Measurements from ENCODE around the gene MYPN. TPM values are rescaled to one million over a fixed set of nuclear protein-coding genes. Genes with fewer than 3 reads are reported as not detected.
"Not testable (repeated sequence)": the region's sequence is repeated elsewhere in the genome, so short reads cannot be mapped to it uniquely, and the experiment has no call there.

Gene MYPN
- total RNA-seq, 2 donors from 2014 or later, result not detected

- H3K36me3 Mint-ChIP-seq (ENCODE audit: low read depth), result peaks cover 3% of the 10 kb centered on the region
- no peak overlapping the region for H3K4me3 Mint-ChIP-seq
- no peaks in the 10 kb centered on the region for H3K4me1 Mint-ChIP-seq
- peaks cover 8% of the 10 kb centered on the region for H3K27me3 Mint-ChIP-seq
- no peak for DNase-seq
- no peaks in the 10 kb centered on the region for H3K9me3 ChIP-seq (ENCODE audit: control insufficient read depth, low read length, poor library complexity, severe bottlenecking)
- no peak for ATAC-seq
- no peak overlapping the region for H3K27ac Mint-ChIP-seq
Measured at GRCh38 chr10:68171539-68172080, 62.3 kb downstream of the MYPN start.

- peaks cover 15% of the 10 kb centered on the region for H3K27me3 Mint-ChIP-seq
- ATAC-seq, result no peak
- H3K27ac Mint-ChIP-seq, result no peak overlapping the region
Measured at GRCh38 chr10:68172324-68172723, 63.0 kb downstream of the MYPN start.

GRCh38 chr10:68175949-68176348, 66.7 kb downstream of the MYPN start:
- no peaks in the 10 kb centered on the region for H3K9me3 ChIP-seq (ENCODE audit: control insufficient read depth, low read length, poor library complexity, severe bottlenecking)
- no peak overlapping the region for H3K27ac Mint-ChIP-seq
- no peaks in the 10 kb centered on the region for H3K4me1 Mint-ChIP-seq
- H3K4me3 Mint-ChIP-seq, result no peak overlapping the region
- peaks cover 15% of the 10 kb centered on the region for H3K27me3 Mint-ChIP-seq
- DNase-seq (no peak), ATAC-seq (no peak)
- H3K36me3 Mint-ChIP-seq (ENCODE audit: low read depth), result peaks cover 2% of the 10 kb centered on the region

More at GRCh38 chr10:68172324-68172723, 63.0 kb downstream of the MYPN start:
- Mint-ChIP-seq H3K4me1 (no peaks in the 10 kb centered on the region), H3K36me3 (ENCODE audit: low read depth) (peaks cover 3% of the 10 kb centered on the region), H3K4me3 (no peak overlapping the region)
- H3K9me3 ChIP-seq (ENCODE audit: control insufficient read depth, low read length, poor library complexity, severe bottlenecking), result no peaks in the 10 kb centered on the region
- no peak for DNase-seq

GRCh38 chr10:68176797-68177196, 67.5 kb downstream of the MYPN start:
- ATAC-seq (no peak), DNase-seq (no peak)
- no peaks in the 10 kb centered on the region for H3K9me3 ChIP-seq (ENCODE audit: control insufficient read depth, low read length, poor library complexity, severe bottlenecking)
- Mint-ChIP-seq H3K27me3 (peaks cover 15% of the 10 kb centered on the region), H3K4me3 (no peak overlapping the region), H3K27ac (no peak overlapping the region), H3K4me1 (no peaks in the 10 kb centered on the region), H3K36me3 (ENCODE audit: low read depth) (peaks cover 2% of the 10 kb centered on the region)

- Mint-ChIP-seq H3K27me3 (peaks cover 15% of the 10 kb centered on the region), H3K36me3 (ENCODE audit: low read depth) (peaks cover 2% of the 10 kb centered on the region), H3K27ac (no peak overlapping the region), H3K4me3 (no peak overlapping the region), H3K4me1 (no peaks in the 10 kb centered on the region)
- no peak for DNase-seq
- no peaks in the 10 kb centered on the region for H3K9me3 ChIP-seq (ENCODE audit: control insufficient read depth, low read length, poor library complexity, severe bottlenecking)
- ATAC-seq, result no peak
Measured at GRCh38 chr10:68178592-68178991, 69.3 kb downstream of the MYPN start.

GRCh38 chr10:68179016-68179415, 69.7 kb downstream of the MYPN start:
- H3K4me1 Mint-ChIP-seq, result no peaks in the 10 kb centered on the region
- peaks cover 15% of the 10 kb centered on the region for H3K27me3 Mint-ChIP-seq
- H3K4me3 Mint-ChIP-seq, result no peak overlapping the region
- no peaks in the 10 kb centered on the region for H3K9me3 ChIP-seq (ENCODE audit: control insufficient read depth, low read length, poor library complexity, severe bottlenecking)
- H3K36me3 Mint-ChIP-seq (ENCODE audit: low read depth), result no peaks in the 10 kb centered on the region
- DNase-seq (no peak), ATAC-seq (no peak)
- H3K27ac Mint-ChIP-seq, result no peak overlapping the region

- Mint-ChIP-seq H3K36me3 (ENCODE audit: low read depth) (no peaks in the 10 kb centered on the region), H3K4me3 (no peak overlapping the region), H3K27me3 (peaks cover 17% of the 10 kb centered on the region), H3K4me1 (no peaks in the 10 kb centered on the region), H3K27ac (no peak overlapping the region)
- DNase-seq (no peak), ATAC-seq (no peak)
- no peaks in the 10 kb centered on the region for H3K9me3 ChIP-seq (ENCODE audit: control insufficient read depth, low read length, poor library complexity, severe bottlenecking)
Measured at GRCh38 chr10:68180490-68180889, 71.2 kb downstream of the MYPN start.

GRCh38 chr10:68184546-68184945, 75.3 kb downstream of the MYPN start:
- Mint-ChIP-seq H3K27ac (no peak overlapping the region), H3K4me1 (no peaks in the 10 kb centered on the region), H3K27me3 (peaks cover 36% of the 10 kb centered on the region), H3K4me3 (no peak overlapping the region), H3K36me3 (ENCODE audit: low read depth) (peaks cover 2% of the 10 kb centered on the region)
- H3K9me3 ChIP-seq (ENCODE audit: control insufficient read depth, low read length, poor library complexity, severe bottlenecking), result no peaks in the 10 kb centered on the region
- no peak for DNase-seq
- ATAC-seq, result no peak

- ATAC-seq (no peak), DNase-seq (no peak)
- peaks cover 2% of the 10 kb centered on the region for H3K36me3 Mint-ChIP-seq (ENCODE audit: low read depth)
- peaks cover 41% of the 10 kb centered on the region for H3K27me3 Mint-ChIP-seq
- no peaks in the 10 kb centered on the region for H3K4me1 Mint-ChIP-seq
- no peak overlapping the region for H3K4me3 Mint-ChIP-seq
- no peaks in the 10 kb centered on the region for H3K9me3 ChIP-seq (ENCODE audit: control insufficient read depth, low read length, poor library complexity, severe bottlenecking)
- no peak overlapping the region for H3K27ac Mint-ChIP-seq
Measured at GRCh38 chr10:68185085-68185484, 75.8 kb downstream of the MYPN start.

- Mint-ChIP-seq H3K36me3 (ENCODE audit: low read depth) (peaks cover 2% of the 10 kb centered on the region), H3K27ac (no peak overlapping the region), H3K4me3 (no peak overlapping the region), H3K27me3 (peaks cover 47% of the 10 kb centered on the region), H3K4me1 (no peaks in the 10 kb centered on the region)
- DNase-seq (no peak), ATAC-seq (no peak)
- H3K9me3 ChIP-seq (ENCODE audit: control insufficient read depth, low read length, poor library complexity, severe bottlenecking), result no peaks in the 10 kb centered on the region
Measured at GRCh38 chr10:68188835-68189234, 79.5 kb downstream of the MYPN start.

- Mint-ChIP-seq H3K27me3 (peaks cover 32% of the 10 kb centered on the region), H3K4me1 (no peaks in the 10 kb centered on the region), H3K4me3 (no peak overlapping the region), H3K36me3 (ENCODE audit: low read depth) (peaks cover 2% of the 10 kb centered on the region), H3K27ac (no peak overlapping the region)
- ATAC-seq (no peak), DNase-seq (no peak)
- no peaks in the 10 kb centered on the region for H3K9me3 ChIP-seq (ENCODE audit: control insufficient read depth, low read length, poor library complexity, severe bottlenecking)
Measured at GRCh38 chr10:68192113-68192512, 82.8 kb downstream of the MYPN start.

GRCh38 chr10:68194290-68194689, 85.0 kb downstream of the MYPN start:
- H3K4me1 Mint-ChIP-seq, result no peaks in the 10 kb centered on the region

GRCh38 chr10:68195776-68196175, 86.5 kb downstream of the MYPN start:
- not testable (repeated sequence) for ATAC-seq; H3K4me1 Mint-ChIP-seq; H3K36me3 Mint-ChIP-seq (ENCODE audit: low read depth); H3K9me3 ChIP-seq (ENCODE audit: control insufficient read depth, low read length, poor library complexity, severe bottlenecking); DNase-seq; H3K27ac Mint-ChIP-seq; H3K4me3 Mint-ChIP-seq
- peaks cover 35% of the 10 kb centered on the region for H3K27me3 Mint-ChIP-seq

More at GRCh38 chr10:68194290-68194689, 85.0 kb downstream of the MYPN start:
- Mint-ChIP-seq H3K27ac (no peak overlapping the region), H3K27me3 (peaks cover 37% of the 10 kb centered on the region), H3K36me3 (ENCODE audit: low read depth) (peaks cover 2% of the 10 kb centered on the region), H3K4me3 (no peak overlapping the region)
- DNase-seq (no peak), ATAC-seq (no peak)
- no peaks in the 10 kb centered on the region for H3K9me3 ChIP-seq (ENCODE audit: control insufficient read depth, low read length, poor library complexity, severe bottlenecking)

GRCh38 chr10:68196701-68197100, 87.4 kb downstream of the MYPN start:
- Mint-ChIP-seq H3K27me3 (peaks cover 42% of the 10 kb centered on the region), H3K4me3 (no peak overlapping the region), H3K36me3 (ENCODE audit: low read depth) (no peaks in the 10 kb centered on the region), H3K27ac (no peak overlapping the region), H3K4me1 (no peaks in the 10 kb centered on the region)
- no peaks in the 10 kb centered on the region for H3K9me3 ChIP-seq (ENCODE audit: control insufficient read depth, low read length, poor library complexity, severe bottlenecking)
- ATAC-seq (no peak), DNase-seq (no peak)

Measured in T-helper 17 cell (primary cell).